ENCODE results near the gene C1orf50. TPM values are rescaled to one million over a fixed set of nuclear protein-coding genes. Genes with fewer than 3 reads are reported as not detected.

Gene C1orf50
- polyA plus RNA-seq, 3 donors: 2.5 to 4.1 (median 3.1) TPM

DNA sequence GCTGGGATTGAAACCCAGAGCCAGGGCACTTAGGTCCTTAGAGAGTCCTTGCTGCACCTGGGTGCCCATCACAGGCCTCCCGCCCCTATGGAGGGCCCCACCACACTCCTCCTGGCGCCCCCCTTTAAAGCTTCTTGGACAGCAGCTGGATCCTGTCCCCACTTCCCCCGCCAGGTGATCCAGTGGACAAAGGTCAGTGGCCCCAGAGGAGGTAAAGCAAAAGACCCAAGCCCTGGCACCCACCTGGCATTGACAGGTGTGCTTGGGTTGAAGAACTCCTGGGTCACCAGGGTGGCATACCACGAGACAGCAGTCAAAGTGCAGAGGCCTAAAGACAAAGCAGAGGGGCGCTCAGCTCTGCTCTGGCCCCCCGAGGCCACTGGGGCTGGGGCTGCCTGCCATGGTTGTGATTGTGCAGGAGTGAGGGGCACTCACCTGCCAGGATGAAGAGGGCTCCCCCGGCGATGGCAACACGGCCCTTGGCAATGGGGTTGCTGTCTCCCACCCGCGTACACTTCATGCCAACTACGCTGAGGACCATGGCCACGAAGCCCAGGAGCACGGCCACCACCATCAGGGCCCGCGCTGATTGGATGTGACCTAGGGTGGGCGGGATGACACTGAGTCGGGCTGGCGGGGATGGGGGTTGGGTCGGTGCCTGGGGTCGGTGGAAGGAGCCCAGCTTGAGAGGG lies 28.9 kb upstream of the C1orf50 start:
- no peak overlapping the region for H3K27ac ChIP-seq (ENCODE audit: low read depth, low read length)
- 84 to 91% (median 91%) methylated on average over 20 to 21 of the region's 21 CpGs for WGBS, 3 donors

- no peak overlapping the region for H3K27ac ChIP-seq (ENCODE audit: low read depth, low read length)
- WGBS, 3 donors: 83 to 89% (median 86%) methylated on average over 8 of the region's 8 CpGs
These were observed 28.3 kb upstream of the C1orf50 start for GRCh38 chr1:42738678-42739226.

DNA sequence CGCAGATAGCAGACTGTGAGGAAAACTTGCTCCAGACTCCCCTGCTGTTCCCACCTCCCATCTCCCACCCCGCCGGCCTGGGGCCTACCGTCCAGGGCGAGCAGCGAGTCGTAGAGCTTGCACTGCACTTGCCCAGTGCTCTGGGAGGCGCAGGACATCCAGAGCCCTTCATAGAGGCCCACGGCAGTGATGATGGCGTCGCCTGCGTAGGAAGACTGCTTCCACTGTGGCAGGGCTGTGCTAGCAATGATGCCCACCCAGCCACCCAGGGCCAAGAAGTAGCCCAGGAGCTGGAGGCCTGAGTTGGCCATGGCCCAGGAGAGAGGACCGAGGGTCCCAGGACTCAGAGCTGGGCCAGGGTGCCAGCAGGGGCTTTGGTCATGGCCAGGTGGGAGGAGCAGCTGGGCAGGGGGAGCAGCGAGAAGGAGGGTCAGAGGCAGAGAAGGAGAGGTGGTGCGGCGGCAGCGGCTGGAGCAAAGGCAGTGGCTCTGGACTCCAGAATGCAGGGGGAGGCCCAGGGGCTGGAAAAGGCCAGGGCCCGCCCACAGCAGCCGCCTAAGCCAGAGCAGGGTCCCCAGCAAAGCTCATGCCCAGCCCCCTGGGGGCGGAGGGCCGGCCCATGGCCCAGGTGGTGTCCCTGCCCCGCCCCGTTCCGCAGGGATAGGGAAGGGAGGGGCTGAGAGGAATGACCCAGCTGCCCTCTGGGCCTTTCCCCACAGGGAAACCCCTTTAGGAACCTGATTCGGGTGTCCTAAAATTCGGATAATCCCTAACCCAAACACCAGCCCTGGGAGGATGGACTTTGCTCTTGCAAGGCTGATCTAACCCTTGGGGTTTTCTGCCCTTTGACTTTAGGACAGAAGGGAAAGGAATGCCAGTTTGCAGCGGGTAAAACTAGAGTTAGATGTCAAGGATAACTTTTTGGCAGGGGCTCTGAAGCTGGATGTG lies 27.0 kb upstream of the C1orf50 start, which contains the start of gene CLDN19:
CLDN19 (minus strand) TSS at position 484 of the 948 bp plus-strand sequence; CDS start at position 311, 173 bp downstream.
- H3K27ac ChIP-seq (ENCODE audit: low read depth, low read length): no peak within 1 kb of the TSS
- 66 to 76% (median 76%) methylated on average over 22 to 27 of the region's 27 CpGs for WGBS, 3 donors

- WGBS, 3 donors: 77 to 84% (median 81%) methylated on average over 18 to 19 of the region's 19 CpGs
- no peak overlapping the region for H3K27ac ChIP-seq (ENCODE audit: low read depth, low read length)
These were observed 26.0 kb upstream of the C1orf50 start for GRCh38 chr1:42740851-42741580.

GRCh38 chr1:42741706-42742105 lies 25.3 kb upstream of the C1orf50 start:
- H3K27ac ChIP-seq (ENCODE audit: low read depth, low read length): no peak overlapping the region
- WGBS, 3 donors: 80 to 95% (median 82%) methylated on average over 4 of the region's 4 CpGs

- 90 to 93% (median 92%) methylated on average over 8 of the region's 8 CpGs for WGBS, 3 donors
These were observed 24.9 kb upstream of the C1orf50 start for GRCh38 chr1:42742141-42742540.

DNA sequence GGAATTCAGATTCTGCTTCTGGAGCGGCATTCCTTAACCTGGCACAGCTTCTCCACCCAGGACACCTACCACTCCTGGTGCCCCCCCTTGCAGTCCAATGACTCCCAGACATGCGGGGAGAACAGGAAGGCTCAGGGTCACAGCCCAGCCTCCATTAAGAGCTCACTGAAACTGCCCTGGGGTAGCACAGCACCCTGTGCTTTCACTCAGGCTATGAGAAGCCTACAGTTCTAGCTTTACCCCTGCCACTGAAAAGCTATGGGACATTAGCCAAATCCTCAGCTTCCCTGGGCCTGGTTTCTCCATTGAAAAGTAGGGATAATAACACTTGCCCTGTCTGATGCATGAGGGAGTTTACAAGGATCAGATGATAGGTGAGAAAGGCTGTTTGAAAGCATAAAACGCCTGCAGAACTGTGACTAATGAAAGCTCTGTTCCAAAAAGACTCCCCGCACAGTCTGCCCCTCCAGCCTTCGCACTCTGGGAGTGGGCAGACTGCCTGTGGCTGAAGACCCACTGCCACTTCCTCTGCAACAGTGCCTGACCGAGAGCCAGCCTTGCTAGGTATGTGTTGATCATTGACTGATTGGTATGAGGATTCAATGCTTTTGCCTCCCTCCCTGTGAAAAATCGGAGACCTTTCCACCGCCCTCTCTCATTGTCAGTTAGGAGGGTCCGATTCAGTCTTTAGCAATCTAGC lies 24.3 kb upstream of the C1orf50 start:
- H3K27ac ChIP-seq (ENCODE audit: low read depth, low read length): no peak overlapping the region
- 77 to 91% (median 87%) methylated on average over 9 of the region's 9 CpGs for WGBS, 3 donors

More at GRCh38 chr1:42742141-42742540, 24.9 kb upstream of the C1orf50 start:
- H3K27ac ChIP-seq (ENCODE audit: low read depth, low read length): no peak overlapping the region

- H3K27ac ChIP-seq (ENCODE audit: low read depth, low read length): no peak overlapping the region
- whole genome bisulfite sequencing, 3 donors: 78 to 84% (median 79%) methylated on average over 21 of the region's 21 CpGs
These were observed 23.5 kb upstream of the C1orf50 start for GRCh38 chr1:42743317-42744147.

DNA sequence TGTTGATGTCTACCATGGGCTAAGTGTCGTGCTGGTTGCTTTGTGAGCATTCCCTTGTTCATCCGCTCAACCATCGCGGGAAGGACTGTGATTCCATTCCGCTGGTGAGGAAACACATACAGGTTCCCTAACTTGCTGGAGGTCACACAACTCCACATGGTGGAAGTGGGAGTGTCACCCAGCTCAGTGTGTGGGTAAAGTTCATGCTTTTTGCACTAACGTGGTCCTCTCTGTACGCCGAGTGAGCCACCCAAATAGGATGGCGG lies 23.0 kb upstream of the C1orf50 start:
- no peak overlapping the region for H3K27ac ChIP-seq (ENCODE audit: low read depth, low read length)
- WGBS, 3 donors: 90 to 93% (median 92%) methylated on average over 9 of the region's 9 CpGs

DNA sequence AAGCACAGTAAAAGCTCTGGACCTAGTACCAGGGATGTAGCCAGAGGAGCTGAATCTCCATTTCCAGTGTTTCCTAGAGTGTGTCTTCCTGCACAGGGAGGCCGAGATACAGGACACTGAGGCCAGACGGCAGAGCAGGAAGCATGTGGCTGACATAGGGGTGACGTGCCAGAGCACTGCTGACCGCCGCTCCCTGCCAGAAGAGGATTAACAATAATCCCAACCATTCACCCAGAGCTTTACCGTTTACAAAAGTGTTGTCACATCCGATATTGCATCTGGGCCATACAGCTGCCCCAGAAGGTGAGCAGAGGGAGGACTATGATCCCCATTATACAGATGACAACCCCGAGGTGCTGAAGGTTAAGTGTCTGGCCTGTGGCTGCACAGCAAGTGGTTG lies 21.2 kb upstream of the C1orf50 start:
- WGBS, 3 donors: 73 to 83% (median 83%) methylated on average over 8 of the region's 8 CpGs
- no peak overlapping the region for H3K27ac ChIP-seq (ENCODE audit: low read depth, low read length)

- no peak overlapping the region for H3K27ac ChIP-seq (ENCODE audit: low read depth, low read length)
- WGBS, 3 donors: 90 to 91% (median 90%) methylated on average over 12 of the region's 12 CpGs
These were observed 20.5 kb upstream of the C1orf50 start for GRCh38 chr1:42746436-42747105.

DNA sequence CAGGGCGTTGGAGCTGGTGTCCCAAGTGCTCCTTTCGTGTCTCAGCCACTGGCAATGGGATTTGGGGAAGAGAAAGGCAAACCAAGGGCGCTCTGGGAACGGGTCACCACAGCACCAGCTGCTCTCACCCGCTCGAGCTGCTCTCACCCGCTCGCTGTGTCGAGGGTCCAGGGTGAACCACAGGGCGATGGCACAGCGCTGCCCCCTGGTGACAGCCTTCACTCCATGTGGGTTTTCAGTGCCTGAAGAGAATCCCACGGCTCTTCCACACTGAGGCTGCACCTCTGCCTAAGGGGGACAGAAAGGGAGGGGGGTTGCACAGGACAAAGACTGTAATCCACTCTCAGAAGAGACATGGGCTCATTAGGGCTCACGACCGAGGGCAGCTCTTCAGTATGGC lies 19.9 kb upstream of the C1orf50 start:
- no peak overlapping the region for H3K27ac ChIP-seq (ENCODE audit: low read depth, low read length)
- WGBS, 3 donors: 43 to 58% (median 56%) methylated on average over 14 of the region's 14 CpGs

- 80 to 88% (median 84%) methylated on average over 10 of the region's 10 CpGs for WGBS, 3 donors
- H3K27ac ChIP-seq (ENCODE audit: low read depth, low read length): no peak overlapping the region
These were observed 19.0 kb upstream of the C1orf50 start for GRCh38 chr1:42748021-42748420.

DNA sequence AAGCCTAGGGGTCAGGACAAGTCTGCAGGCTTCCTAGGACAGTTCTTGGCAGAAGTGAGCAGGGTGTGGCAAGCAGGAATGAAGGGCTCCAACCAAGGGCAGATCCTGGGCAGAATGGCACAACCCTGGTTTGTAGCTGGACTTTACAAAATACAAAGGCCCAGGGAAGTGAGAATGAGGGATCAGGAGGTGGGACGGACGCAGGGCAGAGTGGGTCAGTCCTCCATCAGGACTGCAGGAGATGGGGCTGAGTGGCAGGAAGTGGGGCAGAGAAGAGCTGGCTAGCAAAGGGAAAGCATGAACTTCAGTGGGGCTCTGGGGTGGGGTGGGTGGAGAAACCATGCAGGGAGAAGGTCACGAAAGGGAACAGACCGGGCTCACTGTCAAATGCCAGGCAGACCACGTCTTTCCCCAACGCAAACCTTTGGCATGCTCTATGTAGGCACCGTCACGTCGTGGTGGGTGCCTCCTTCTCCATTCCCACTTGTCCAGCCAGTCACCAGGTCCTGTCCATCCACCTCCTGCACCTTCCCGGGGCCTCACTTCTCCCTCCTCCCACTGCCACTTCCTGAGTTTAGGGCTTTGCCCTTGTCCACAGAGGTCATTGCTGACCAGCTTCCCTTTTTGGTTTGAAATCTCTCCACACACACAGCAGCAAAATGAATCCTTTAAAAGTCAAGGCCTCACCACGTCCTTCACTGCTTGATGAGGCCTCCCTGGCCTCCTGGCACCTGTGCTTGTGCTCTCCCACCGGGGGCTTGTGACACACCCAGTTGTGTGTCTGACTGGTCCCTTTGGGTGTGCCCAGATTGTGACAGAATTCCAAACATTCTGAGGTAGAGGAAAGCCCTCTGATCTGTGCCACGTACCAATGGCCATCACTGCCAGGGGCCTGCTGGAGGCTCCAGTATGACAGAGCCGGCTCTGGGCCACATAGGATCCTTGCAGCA lies 18.3 kb upstream of the C1orf50 start:
- no peak overlapping the region for H3K27ac ChIP-seq (ENCODE audit: low read depth, low read length)
- 76 to 85% (median 77%) methylated on average over 14 of the region's 14 CpGs for WGBS, 3 donors

GRCh38 chr1:42750041-42750440 lies 17.0 kb upstream of the C1orf50 start:
- no peak overlapping the region for H3K27ac ChIP-seq (ENCODE audit: low read depth, low read length)
- WGBS, 3 donors: 93 to 96% (median 94%) methylated on average over 12 of the region's 12 CpGs
